GM23338 (cell line): Measurements from ENCODE around the gene GPR152. TPM values are rescaled to one million over a fixed set of nuclear protein-coding genes. Genes with fewer than 3 reads are reported as not detected.

Experiments used
- ATAC-seq: fragments of 200-7000 bp; cut with Tn5 transposase; 3 replicates; pipeline ENCODE4 v1.9.1; 2020
- DNase-seq: peaks from one replicate; pipeline ENCODE4 v3.0.0-alpha.2; 2015; ENCODE audit warnings: low spot score
- H2AFZ ChIP-seq: fragments of 200-600 bp; sonication (generic); 2 replicates; pipeline ENCODE4 v1.8.0; 2016; ENCODE audit warnings: antibody characterized with exemption, mild to moderate bottlenecking, moderate library complexity
- H3F3A ChIP-seq: fragments of 200-600 bp; sonication (generic); replicated peaks from 2 replicates; pipeline ENCODE4 v1.8.0; 2017; ENCODE audit warnings: antibody characterized with exemption, mixed run types, low read depth
- H3K27ac ChIP-seq: fragments of 200-600 bp; sonication (generic); 2 replicates; pipeline ENCODE4 v1.6.1; 2016; ENCODE audit warnings: low read depth
- H3K27me3 ChIP-seq: fragments of 200-600 bp; sonication (generic); 2 replicates; pipeline ENCODE4 v1.8.0; 2016; ENCODE audit warnings: mild to moderate bottlenecking, mixed run types, moderate library complexity; ENCODE audit not compliant: insufficient read depth
- H3K36me3 ChIP-seq: fragments of 200-600 bp; sonication (generic); 2 replicates; pipeline ENCODE4 v1.8.0; 2016; ENCODE audit warnings: mild to moderate bottlenecking; ENCODE audit not compliant: insufficient read depth
- H3K4me1 ChIP-seq: fragments of 200-600 bp; sonication (generic); 2 replicates; pipeline ENCODE4 v1.8.0; 2016; ENCODE audit warnings: mild to moderate bottlenecking, moderate library complexity; ENCODE audit not compliant: insufficient read depth
- H3K4me2 ChIP-seq: fragments of 200-600 bp; sonication (generic); 2 replicates; pipeline ENCODE4 v1.7.1; 2017; ENCODE audit warnings: mixed run types
- H3K4me3 ChIP-seq: fragments of 200-600 bp; sonication (generic); 2 replicates; pipeline ENCODE4 v1.6.1; 2016; ENCODE audit warnings: mixed run types
- H3K79me2 ChIP-seq: fragments of 200-600 bp; sonication (generic); replicated peaks from 2 replicates; pipeline ENCODE4 v1.8.0; 2017; ENCODE audit warnings: mild to moderate bottlenecking; ENCODE audit not compliant: insufficient read depth
- H3K9me2 ChIP-seq: fragments of 200-600 bp; sonication (generic); 2 replicates; pipeline ENCODE4 v1.8.0; 2017; ENCODE audit not compliant: insufficient read depth
- H4K20me1 ChIP-seq: fragments of 200-600 bp; sonication (generic); replicated peaks from 2 replicates; pipeline ENCODE4 v1.8.0; 2017; ENCODE audit warnings: mild to moderate bottlenecking; ENCODE audit not compliant: insufficient read depth
- H3K27ac Mint-ChIP-seq: 2 replicates; pipeline ENCODE4 v1.8.0; 2020; ENCODE audit warnings: inconsistent platforms, mild to moderate bottlenecking, moderate library complexity, mixed read lengths
- H3K27me3 Mint-ChIP-seq: 3 replicates; pipeline ENCODE4 v1.8.0; 2022; ENCODE audit warnings: low read depth, mild to moderate bottlenecking, moderate library complexity, mixed read lengths, inconsistent platforms; ENCODE audit not compliant: insufficient read depth, poor library complexity
- H3K36me3 Mint-ChIP-seq: 3 replicates; pipeline ENCODE4 v1.8.0; 2021; ENCODE audit warnings: low read depth, mild to moderate bottlenecking, inconsistent platforms, moderate library complexity, mixed read lengths
- H3K4me1 Mint-ChIP-seq: 3 replicates; pipeline ENCODE4 v1.8.0; 2020; ENCODE audit warnings: mild to moderate bottlenecking, inconsistent platforms, mixed read lengths
- H3K4me3 Mint-ChIP-seq: 3 replicates; pipeline ENCODE4 v1.8.0; 2021; ENCODE audit warnings: moderate library complexity, mild to moderate bottlenecking, inconsistent platforms, mixed read lengths
- H3K9me3 Mint-ChIP-seq: 3 replicates; pipeline ENCODE4 v1.8.0; 2020; ENCODE audit warnings: moderate library complexity, mild to moderate bottlenecking, inconsistent platforms, mixed read lengths
- CREB1 ChIP-seq: fragments of 250-450 bp; sonication (Bioruptor Pico); IDR thresholded peaks from 2 replicates; pipeline ENCODE4 v1.5.0; 2020; ENCODE audit warnings: low read depth, mild to moderate bottlenecking, moderate library complexity
- CTCF ChIP-seq, 2 experiments: fragments of 200-600 bp in 1 of 2; sonication (generic) in 1 of 2; conservative IDR thresholded peaks; 2 replicates each; pipeline versions ENCODE4 v1.5.1 to v1.6.1; 2016 to 2017; ENCODE audit warnings: antibody characterized with exemption in 2 of 2, low read depth in 2 of 2, mild to moderate bottlenecking in 2 of 2, moderate library complexity in 1 of 2
- EZH2 ChIP-seq: fragments of 200-600 bp; sonication (generic); IDR thresholded peaks from one replicate; pipeline ENCODE4 v1.8.0; 2017; ENCODE audit warnings: antibody characterized with exemption, mild to moderate bottlenecking, low read depth; ENCODE audit not compliant: unreplicated experiment
- EZH2phosphoT487 ChIP-seq: fragments of 200-600 bp; sonication (generic); IDR thresholded peaks from one replicate; pipeline ENCODE4 v1.8.1; 2018; ENCODE audit warnings: antibody characterized with exemption; ENCODE audit not compliant: unreplicated experiment
- JUNB ChIP-seq: IDR thresholded peaks from one replicate; pipeline ENCODE4 v1.6.1; 2016; ENCODE audit warnings: antibody characterized with exemption; ENCODE audit not compliant: unreplicated experiment
- NANOG ChIP-seq: IDR thresholded peaks from 2 replicates; pipeline ENCODE4 v1.6.1; 2016; ENCODE audit warnings: antibody characterized with exemption, borderline replicate concordance
- POLR2AphosphoS5 ChIP-seq: IDR thresholded peaks from 2 replicates; pipeline ENCODE4 v1.6.1; 2016; ENCODE audit warnings: antibody characterized with exemption, low read depth
- REST ChIP-seq: IDR thresholded peaks from one replicate; pipeline ENCODE4 v1.6.1; 2018; ENCODE audit warnings: antibody characterized with exemption; ENCODE audit not compliant: unreplicated experiment
- STAT1 ChIP-seq: IDR thresholded peaks from one replicate; pipeline ENCODE4 v1.6.1; 2016; ENCODE audit warnings: antibody characterized with exemption; ENCODE audit not compliant: unreplicated experiment
- ZNF114 ChIP-seq: fragments of 250-450 bp; sonication (Bioruptor Pico); IDR thresholded peaks from 2 replicates; pipeline ENCODE4 v1.5.0; 2020; ENCODE audit warnings: mild to moderate bottlenecking, moderate library complexity
- ZNF331 ChIP-seq: fragments of 250-450 bp; sonication (Bioruptor Pico); IDR thresholded peaks from 2 replicates; pipeline ENCODE4 v1.5.0; 2020; ENCODE audit warnings: low read depth, mild to moderate bottlenecking, moderate library complexity
- ZNF462 ChIP-seq: fragments of 250-450 bp; sonication (Bioruptor Pico); IDR thresholded peaks from 2 replicates; pipeline ENCODE4 v1.5.0; 2020; ENCODE audit warnings: mild to moderate bottlenecking, moderate library complexity
- polyA plus RNA-seq: library from polyadenylated mRNA; unstranded; fragments of >200 nt; fragmentation: Nextera tagmentation; extraction: Ambion mirVana; gene quantifications from 2 replicates; pipeline ENCODE4 v1.2.1, GENCODE V29; 2016
- total RNA-seq: library from RNA; depleted of rRNA; stranded (reverse); fragments of >200 nt; shearing (Covaris generic); gene quantifications from 2 replicates; pipeline ENCODE4 v1.2.3, GENCODE V29; 2014
- TF ChIP-seq, protein P1 (sequence below): IDR thresholded peaks from 2 replicates; pipeline ENCODE4 v1.6.1; 2016; ENCODE audit warnings: antibody characterized with exemption

GPR152 gene
- total and polyA plus RNA-seq, 2 experiments from 2014 or later, result not detected

DNA sequence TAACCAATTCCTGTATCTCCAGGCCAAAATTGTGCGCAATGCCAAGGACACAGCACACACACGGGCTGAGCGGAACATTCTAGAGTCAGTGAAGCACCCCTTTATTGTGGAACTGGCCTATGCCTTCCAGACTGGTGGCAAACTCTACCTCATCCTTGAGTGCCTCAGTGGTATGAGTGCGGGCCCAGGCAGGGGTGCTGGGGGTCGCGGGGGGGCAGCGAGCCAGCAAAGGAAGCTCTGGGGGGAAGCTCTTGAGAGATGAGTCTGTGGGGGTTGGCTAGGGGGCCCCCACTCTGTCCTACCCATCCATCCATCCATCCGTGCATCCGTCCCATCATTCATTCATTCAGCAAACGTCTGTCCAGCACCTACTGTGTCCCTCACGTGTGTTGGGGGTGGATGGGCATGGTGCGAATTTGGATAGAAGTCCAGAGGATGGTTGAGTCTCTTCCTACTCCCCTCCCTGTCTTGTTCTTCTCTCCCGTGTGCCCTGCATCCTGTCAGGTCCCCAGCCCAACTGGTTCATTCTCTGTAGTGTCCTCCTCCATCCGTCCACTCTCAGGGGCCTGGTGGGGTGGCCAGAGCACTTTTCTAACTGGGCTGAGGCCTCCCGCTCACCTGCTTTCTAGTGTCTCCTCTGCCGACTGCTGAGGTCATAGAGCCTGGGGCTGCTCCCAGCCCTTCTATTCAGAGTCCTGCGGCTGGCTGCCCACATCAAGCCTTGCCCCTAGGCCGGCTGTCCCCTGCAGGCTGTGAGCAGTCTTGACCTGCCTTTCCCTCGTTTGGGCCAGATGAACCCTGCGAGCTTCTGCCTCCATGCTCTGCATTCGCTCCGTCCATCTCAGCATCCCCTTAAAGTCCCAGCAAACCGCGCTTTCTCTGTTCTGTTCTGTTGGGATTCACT is 20.9 kb downstream of the GPR152 start:
- no peak overlapping the region; the same call in 2 of the 3 replicates for H3K4me3 Mint-ChIP-seq
- Histone ChIP-seq H4K20me1 (no peaks in the 10 kb centered on the region), H3K9me2 (no peaks in the 10 kb centered on the region), H3K36me3 (no peaks in the 10 kb centered on the region), H3K4me2 (no peak overlapping the region), H2AFZ (no peak overlapping the region), H3K79me2 (peaks cover 11% of the 10 kb centered on the region), H3K27ac (no peak overlapping the region), H3K27me3 (no peaks in the 10 kb centered on the region), H3K4me3 (no peak overlapping the region), H3K4me1 (peaks cover 7% of the 10 kb centered on the region), H3F3A (peaks cover 13% of the 10 kb centered on the region; the same call in 1 of the 2 replicates)
- H3K4me1 Mint-ChIP-seq, result peaks cover 12% of the 10 kb centered on the region
- H3K27me3 Mint-ChIP-seq, result peaks cover 13% of the 10 kb centered on the region
- no peak overlapping the region for H3K27ac Mint-ChIP-seq
- no peak for DNase-seq
- no peaks in the 10 kb centered on the region; the same call in 2 of the 3 replicates for H3K9me3 Mint-ChIP-seq
- TF ChIP-seq CTCF (conservative IDR thresholded peaks at IDR 0.05; ENCODE audit: low read depth in 2 of 2), result no peak
- no peak for TF ChIP-seq EZH2
- TF ChIP-seq REST, result no peak
- no peak for TF ChIP-seq ZNF331 (CRISPR knock-in tag)
- no peak for TF ChIP-seq ZNF114 (CRISPR knock-in tag)
- TF ChIP-seq CREB1, result no peak
- no peak for TF ChIP-seq POLR2AphosphoS5
- TF ChIP-seq, protein P1, sequence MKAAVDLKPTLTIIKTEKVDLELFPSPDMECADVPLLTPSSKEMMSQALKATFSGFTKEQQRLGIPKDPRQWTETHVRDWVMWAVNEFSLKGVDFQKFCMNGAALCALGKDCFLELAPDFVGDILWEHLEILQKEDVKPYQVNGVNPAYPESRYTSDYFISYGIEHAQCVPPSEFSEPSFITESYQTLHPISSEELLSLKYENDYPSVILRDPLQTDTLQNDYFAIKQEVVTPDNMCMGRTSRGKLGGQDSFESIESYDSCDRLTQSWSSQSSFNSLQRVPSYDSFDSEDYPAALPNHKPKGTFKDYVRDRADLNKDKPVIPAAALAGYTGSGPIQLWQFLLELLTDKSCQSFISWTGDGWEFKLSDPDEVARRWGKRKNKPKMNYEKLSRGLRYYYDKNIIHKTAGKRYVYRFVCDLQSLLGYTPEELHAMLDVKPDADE, result no peak
- TF ChIP-seq JUNB, result no peak
- no peak for TF ChIP-seq STAT1
- no peak for TF ChIP-seq ZNF462 (CRISPR knock-in tag)
- TF ChIP-seq NANOG, result no peak
- TF ChIP-seq EZH2phosphoT487, result no peak
- H3K36me3 Mint-ChIP-seq, result peaks cover 20% of the 10 kb centered on the region
- ATAC-seq, result no peak
